ENCODE data around the gene CFAP77. TPM values are rescaled to one million over a fixed set of nuclear protein-coding genes. Genes with fewer than 3 reads are reported as not detected.

CFAP77 gene
- polyA plus RNA-seq, 1 of the 3 experiments (the other 2 are of a cell fraction): 1.1 TPM

GRCh38 chr9:132547052-132547431, 137.0 kb downstream of the CFAP77 start:
- Histone ChIP-seq H3K27me3 (ENCODE audit: insufficient read depth) (no peaks in the 10 kb centered on the region), H3K9me2 (no peaks in the 10 kb centered on the region), H3K4me1 (ENCODE audit: control insufficient read depth in 1 of 2, insufficient read depth in 2 of 2, low read depth in 1 of 2, low read length in 1 of 2) (peaks cover 0 to 51% of the 10 kb centered on the region in 2 experiments; a peak in 1 of 4 replicates), H3K4me3 (ENCODE audit: low read depth in 2 of 2, low read length in 1 of 2) (no peak overlapping the region), H4K20me1 (ENCODE audit: insufficient read depth) (no peaks in the 10 kb centered on the region), H2AFZ (ENCODE audit: low read depth) (no peak overlapping the region), H3K27ac (ENCODE audit: low read depth in 2 of 2, low read length in 1 of 2) (peak overlapping the region in 1 of 2 experiments; percentile 85; a peak in 2 of 4 replicates), H3F3A (replicated peaks; ENCODE audit: insufficient read depth) (no peaks in the 10 kb centered on the region), H3K36me3 (replicated peaks in 1 of 2; ENCODE audit: control insufficient read depth in 1 of 2, insufficient read depth in 2 of 2, low read length in 1 of 2) (no peaks in the 10 kb centered on the region), H3K4me2 (no peak overlapping the region), H3K79me2 (ENCODE audit: insufficient read depth) (no peaks in the 10 kb centered on the region), H3K9ac (no peak overlapping the region), H3K9me3 (no peaks in the 10 kb centered on the region)
- DNase-seq: no peak
- ChIA-PET CTCF (interaction anchor here (0.6 to 5.2 kb wide), 29 partner anchors 8 to 395 kb away, joined by 3 to 60 read pairs (median 6); no protein-coding TSS in a partner anchor), POLR2A (interaction anchor here (1.4 kb wide), 1 partner anchor 48 kb away, joined by 3 read pairs; no protein-coding TSS in a partner anchor)
- TF ChIP-seq TCF12 (IDR thresholded peaks at IDR 0.05) (no peak), SIN3A (IDR thresholded peaks at IDR 0.05; ENCODE audit: borderline replicate concordance, low read depth, low read length) (no peak), RCOR1 (IDR thresholded peaks at IDR 0.05; ENCODE audit: low read length) (no peak), POLR2AphosphoS5 (IDR thresholded peaks at IDR 0.05; ENCODE audit: low read depth, low read length) (no peak), EZH2phosphoT487 (IDR thresholded peaks at IDR 0.05; ENCODE audit: borderline replicate concordance, low read depth) (no peak), JUND (IDR thresholded peaks at IDR 0.05) (no peak), RFX5 (IDR thresholded peaks at IDR 0.05; ENCODE audit: low read length) (no peak), TAF1 (IDR thresholded peaks at IDR 0.05; ENCODE audit: borderline replicate concordance, low read depth, low read length) (no peak), YY1 (IDR thresholded peaks at IDR 0.05; ENCODE audit: low read depth) (no peak), NFIC (IDR thresholded peaks at IDR 0.05; ENCODE audit: borderline replicate concordance) (no peak), FOSL2 (IDR thresholded peaks at IDR 0.05; ENCODE audit: borderline replicate concordance, low read depth) (no peak), RXRA (IDR thresholded peaks at IDR 0.05; ENCODE audit: borderline replicate concordance, low read depth) (no peak)
- TF ChIP-seq, protein P1, sequence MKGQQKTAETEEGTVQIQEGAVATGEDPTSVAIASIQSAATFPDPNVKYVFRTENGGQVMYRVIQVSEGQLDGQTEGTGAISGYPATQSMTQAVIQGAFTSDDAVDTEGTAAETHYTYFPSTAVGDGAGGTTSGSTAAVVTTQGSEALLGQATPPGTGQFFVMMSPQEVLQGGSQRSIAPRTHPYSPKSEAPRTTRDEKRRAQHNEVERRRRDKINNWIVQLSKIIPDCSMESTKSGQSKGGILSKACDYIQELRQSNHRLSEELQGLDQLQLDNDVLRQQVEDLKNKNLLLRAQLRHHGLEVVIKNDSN (IDR thresholded peaks at IDR 0.05; ENCODE audit: borderline replicate concordance, low read depth): no peak
- 83% methylated on average over 7 of the region's 7 CpGs for WGBS (ENCODE audit: low lambda C conversion rate)

DNA sequence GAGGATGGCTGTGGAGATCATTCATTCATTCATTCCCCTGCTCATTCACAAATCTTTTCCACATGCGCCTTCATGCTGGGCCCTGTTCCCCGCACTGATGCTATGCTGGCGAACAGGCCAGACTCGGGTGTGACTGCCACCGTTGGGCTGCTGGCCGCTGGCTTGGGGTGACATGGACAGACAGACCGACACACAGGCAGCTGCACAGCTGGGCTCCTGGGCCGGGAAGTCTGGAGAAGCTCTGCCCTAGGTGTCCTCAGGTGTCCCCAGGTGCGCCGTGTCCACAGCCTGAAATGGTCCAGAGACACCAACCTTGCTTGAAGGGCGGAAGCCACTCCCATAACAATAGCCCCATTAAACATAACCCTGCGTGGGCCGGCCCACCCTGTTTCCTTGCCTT, 137.4 kb downstream of the CFAP77 start:
- Histone ChIP-seq H3F3A (replicated peaks; ENCODE audit: insufficient read depth) (no peaks in the 10 kb centered on the region), H3K9ac (no peak overlapping the region), H3K4me2 (no peak overlapping the region), H3K4me1 (ENCODE audit: control insufficient read depth in 1 of 2, insufficient read depth in 2 of 2, low read depth in 1 of 2, low read length in 1 of 2) (peaks cover 0 to 49% of the 10 kb centered on the region in 2 experiments; a peak in 1 of 4 replicates), H3K36me3 (replicated peaks in 1 of 2; ENCODE audit: control insufficient read depth in 1 of 2, insufficient read depth in 2 of 2, low read length in 1 of 2) (no peaks in the 10 kb centered on the region), H3K27me3 (ENCODE audit: insufficient read depth) (no peaks in the 10 kb centered on the region), H2AFZ (ENCODE audit: low read depth) (no peak overlapping the region), H3K27ac (ENCODE audit: low read depth in 2 of 2, low read length in 1 of 2) (peak overlapping the region in 1 of 2 experiments; percentile 85; a peak in 2 of 4 replicates), H3K79me2 (ENCODE audit: insufficient read depth) (no peaks in the 10 kb centered on the region), H3K9me3 (no peaks in the 10 kb centered on the region), H4K20me1 (ENCODE audit: insufficient read depth) (no peaks in the 10 kb centered on the region), H3K9me2 (no peaks in the 10 kb centered on the region), H3K4me3 (ENCODE audit: low read depth in 2 of 2, low read length in 1 of 2) (no peak overlapping the region)
- no peak for TF ChIP-seq YY1 (IDR thresholded peaks at IDR 0.05; ENCODE audit: low read depth)
- no peak for TF ChIP-seq TEAD4 (IDR thresholded peaks at IDR 0.05; ENCODE audit: borderline replicate concordance, insufficient read depth)
- no peak for TF ChIP-seq CHD2 (IDR thresholded peaks at IDR 0.05; ENCODE audit: low read length, partially characterized antibody)
- no peak for TF ChIP-seq RCOR1 (IDR thresholded peaks at IDR 0.05; ENCODE audit: low read length)
- TF ChIP-seq, protein P2, sequence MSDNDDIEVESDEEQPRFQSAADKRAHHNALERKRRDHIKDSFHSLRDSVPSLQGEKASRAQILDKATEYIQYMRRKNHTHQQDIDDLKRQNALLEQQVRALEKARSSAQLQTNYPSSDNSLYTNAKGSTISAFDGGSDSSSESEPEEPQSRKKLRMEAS (IDR thresholded peaks at IDR 0.05; ENCODE audit: low read depth): no peak
- TF ChIP-seq MEF2A (IDR thresholded peaks at IDR 0.05; ENCODE audit: borderline replicate concordance, low read depth): no peak
- TF ChIP-seq GABPA (IDR thresholded peaks at IDR 0.05; ENCODE audit: low read depth): no peak
- no peak for TF ChIP-seq EP300 (IDR thresholded peaks at IDR 0.05; ENCODE audit: borderline replicate concordance in 1 of 2, low read depth in 1 of 2, low read length in 1 of 2)
- 94% methylated on average over 11 of the region's 13 CpGs for WGBS (ENCODE audit: low lambda C conversion rate)
- POLR2A ChIA-PET: no interaction called here
- CTCF ChIA-PET: interaction anchor here (0.6 to 5.2 kb wide), 22 partner anchors 8 to 182 kb away, joined by 3 to 60 read pairs (median 6); no protein-coding TSS in a partner anchor
- no peak for DNase-seq
